HG03108 (cell line): ENCODE results near the gene PANX2.
"Not testable (repeated sequence)": the region's sequence is repeated elsewhere in the genome, so short reads cannot be mapped to it uniquely, and the experiment has no call there.

ENCODE experiments used
- ATAC-seq: cut with Tn5 transposase; IDR thresholded peaks from one replicate; pipeline ENCODE4 v1.9.1; 2021; ENCODE audit warnings: moderate library complexity; ENCODE audit not compliant: unreplicated experiment

PANX2 gene

DNA sequence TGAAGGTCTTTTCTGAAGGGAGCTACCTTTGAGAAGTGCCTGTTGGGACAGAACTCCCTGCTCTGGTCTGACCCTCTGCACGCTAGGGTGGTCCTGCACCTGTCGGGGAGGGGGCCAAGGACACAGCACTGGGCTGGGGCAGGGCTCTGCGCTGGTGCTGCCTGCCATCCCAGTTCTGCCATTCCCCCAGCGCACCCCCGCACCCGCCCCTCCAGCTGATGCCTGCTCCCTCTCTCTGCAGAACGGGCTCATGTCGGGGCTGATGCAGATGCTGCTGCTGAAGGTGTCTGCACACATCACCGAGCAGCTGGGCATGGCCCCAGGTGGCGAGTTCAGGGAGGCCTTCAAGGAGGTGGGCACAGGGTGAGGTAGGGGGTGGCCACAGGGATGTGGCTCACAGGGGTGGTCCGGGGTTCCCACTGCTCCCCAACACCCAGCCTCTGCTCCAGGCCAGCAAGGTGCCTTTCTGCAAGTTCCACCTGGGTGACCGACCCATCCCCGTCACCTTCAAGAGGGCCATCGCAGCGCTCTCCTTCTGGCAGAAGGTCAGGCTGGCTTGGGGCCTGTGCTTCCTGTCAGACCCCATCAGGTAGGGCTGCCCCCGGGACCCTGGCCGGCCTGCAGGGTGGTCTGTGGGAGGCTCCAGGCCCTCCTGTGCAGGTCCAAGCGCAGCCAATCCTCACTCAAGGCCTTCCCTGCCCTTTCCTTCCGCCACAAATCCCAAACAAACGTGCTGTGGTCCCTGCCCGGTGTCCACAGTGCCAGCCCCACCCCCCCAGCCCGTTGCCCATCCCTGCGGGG is 26.7 kb downstream of the PANX2 start:
- ATAC-seq = no peak

DNA sequence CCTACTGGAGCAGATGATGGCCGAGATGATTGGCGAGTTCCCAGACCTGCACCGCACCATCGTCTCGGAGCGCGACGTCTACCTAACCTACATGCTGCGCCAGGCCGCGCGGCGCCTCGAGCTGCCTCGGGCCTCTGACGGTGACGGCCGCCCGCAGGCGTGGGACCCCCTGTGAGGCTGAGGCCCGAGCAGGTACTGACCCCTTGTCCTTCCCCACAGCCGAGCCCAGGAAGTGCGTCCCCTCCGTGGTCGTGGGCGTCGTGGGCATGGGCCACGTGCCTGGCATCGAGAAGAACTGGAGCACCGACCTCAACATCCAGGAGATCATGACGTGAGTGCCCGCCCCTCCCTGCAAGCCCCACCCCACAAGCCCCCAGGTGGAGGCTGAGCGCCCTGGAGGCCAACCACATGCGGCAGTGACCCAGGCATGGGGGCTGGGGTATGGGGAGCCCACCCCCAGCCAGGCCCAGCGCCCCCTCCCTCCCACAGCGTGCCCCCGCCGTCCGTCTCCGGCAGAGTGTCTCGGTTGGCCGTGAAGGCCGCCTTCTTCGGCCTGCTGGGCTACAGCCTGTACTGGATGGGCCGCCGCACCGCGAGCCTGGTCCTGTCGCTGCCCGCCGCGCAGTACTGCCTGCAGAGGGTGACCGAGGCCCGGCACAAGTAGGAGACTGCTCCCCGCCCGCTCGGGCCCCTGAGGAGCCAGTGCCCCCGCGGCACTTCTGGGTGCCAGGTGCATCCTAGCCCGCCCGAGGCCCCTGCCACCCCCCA is 27.5 kb downstream of the PANX2 start:
- no peak for ATAC-seq

DNA sequence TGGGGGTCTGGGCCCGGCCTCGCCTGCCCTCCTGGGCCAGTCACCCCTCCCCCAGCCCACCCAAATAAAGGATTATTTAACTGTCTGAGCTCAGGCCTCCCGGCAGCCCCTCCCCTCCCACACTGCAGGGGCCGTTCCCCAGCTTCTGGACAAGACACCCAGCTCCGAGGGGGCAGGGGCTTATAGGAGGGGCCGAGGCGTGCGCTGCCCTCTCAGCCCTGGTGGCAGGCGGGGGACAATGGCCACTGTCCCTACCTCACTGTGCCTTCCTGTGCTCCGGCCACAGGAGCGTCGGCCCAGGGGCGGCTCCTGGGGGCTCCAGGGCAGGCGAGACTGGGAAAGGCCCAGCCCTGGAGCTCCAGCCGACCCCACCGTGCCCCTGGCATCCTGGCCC is 28.1 kb downstream of the PANX2 start:
- ATAC-seq = no peak

DNA sequence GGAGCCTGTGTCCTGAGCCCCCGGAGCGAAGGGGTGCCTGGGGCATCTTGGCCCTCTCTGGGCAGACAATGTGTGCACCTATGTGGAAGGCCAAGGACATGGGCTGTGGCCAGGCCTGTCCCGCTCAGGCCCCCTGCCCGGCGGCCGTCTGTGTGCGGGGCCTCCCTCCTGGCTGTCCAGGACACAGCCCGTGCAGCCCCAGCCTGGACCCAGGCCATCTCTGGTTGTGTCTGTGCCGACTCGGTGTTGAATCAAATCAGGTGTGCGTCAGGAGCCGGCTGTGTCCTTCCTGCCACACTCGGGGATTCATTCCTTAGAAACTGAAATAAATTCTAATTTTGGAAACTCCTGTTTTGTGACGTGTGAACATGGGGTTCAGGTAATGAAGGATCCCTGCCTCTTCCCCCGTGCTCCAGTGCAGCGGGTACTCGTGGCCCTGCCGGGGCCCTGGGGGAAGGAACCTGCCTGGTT is 28.8 kb downstream of the PANX2 start:
- no peak for ATAC-seq

DNA sequence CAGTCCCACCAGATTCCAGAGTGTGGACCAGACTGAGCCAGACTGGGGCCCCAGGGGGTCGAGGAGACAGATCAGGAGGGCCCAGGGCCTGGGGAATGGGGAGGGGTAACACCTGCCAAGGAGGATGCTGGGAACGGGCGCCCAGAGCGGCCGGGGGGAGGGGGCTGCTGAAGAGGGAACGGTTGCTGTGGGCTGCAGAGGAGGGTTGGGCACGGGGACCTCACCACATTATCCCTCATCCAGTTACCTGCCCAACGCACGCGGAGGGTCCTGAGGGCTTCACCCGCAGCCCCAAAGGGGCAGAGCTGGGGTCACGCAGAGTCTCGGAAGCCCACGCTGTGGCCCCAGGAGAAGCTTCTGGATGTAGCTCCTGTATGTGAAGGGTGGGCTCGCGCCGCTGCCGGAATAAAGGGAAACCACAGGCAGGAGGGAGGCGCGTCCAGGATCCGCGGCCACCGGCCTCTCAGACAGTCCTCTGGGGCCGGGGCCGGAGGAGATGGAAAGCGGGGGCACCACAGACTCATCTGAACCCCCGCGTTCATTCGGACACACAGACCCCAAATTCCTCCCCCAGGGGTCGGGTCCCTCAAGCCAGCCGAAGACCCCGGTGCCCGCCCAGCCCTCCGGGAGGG is 29.4 kb downstream of the PANX2 start:
- no peak for ATAC-seq

DNA sequence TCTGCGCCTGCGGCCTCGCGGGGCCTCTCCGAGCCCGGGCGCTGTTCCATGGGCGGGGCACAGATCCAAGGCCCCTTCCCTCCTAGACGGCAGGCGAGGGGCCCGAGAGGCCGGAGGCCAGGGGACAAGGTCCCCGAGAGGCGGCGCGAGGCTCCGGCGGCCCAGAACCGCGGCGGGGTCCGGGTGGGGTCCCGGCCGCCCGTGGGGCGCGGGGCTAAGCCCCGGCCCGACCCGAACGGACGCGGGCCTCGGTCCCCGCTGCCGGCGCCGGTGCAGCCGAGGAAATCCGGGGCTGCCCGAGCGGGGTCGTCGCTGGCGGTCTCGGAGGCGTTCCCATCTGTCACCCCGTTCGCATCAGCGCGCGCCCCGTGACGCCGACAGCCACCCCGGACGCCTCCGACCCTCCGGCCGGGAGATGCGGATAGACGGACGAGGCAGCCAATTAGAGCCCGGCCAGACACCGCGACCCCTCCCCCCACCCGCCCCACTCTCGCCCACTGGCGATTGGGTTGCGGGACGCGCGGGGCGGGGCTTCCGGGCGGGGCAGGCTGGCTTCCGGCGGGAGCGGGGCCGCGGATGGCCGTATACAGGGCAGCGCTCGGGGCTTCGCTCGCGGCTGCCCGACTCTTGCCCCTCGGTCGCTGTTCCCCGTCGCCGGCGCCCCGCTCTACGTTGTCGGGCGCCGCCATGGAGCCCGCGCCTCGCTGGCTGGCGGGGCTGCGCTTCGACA is 30.1 kb downstream of the PANX2 start, which contains the start of gene SELENOO:
Gene SELENOO (plus strand): TSS at position 551 of the 730 bp plus-strand sequence. CDS start 26 bp downstream, at position 577.
- peak; percentile 63 for ATAC-seq

DNA sequence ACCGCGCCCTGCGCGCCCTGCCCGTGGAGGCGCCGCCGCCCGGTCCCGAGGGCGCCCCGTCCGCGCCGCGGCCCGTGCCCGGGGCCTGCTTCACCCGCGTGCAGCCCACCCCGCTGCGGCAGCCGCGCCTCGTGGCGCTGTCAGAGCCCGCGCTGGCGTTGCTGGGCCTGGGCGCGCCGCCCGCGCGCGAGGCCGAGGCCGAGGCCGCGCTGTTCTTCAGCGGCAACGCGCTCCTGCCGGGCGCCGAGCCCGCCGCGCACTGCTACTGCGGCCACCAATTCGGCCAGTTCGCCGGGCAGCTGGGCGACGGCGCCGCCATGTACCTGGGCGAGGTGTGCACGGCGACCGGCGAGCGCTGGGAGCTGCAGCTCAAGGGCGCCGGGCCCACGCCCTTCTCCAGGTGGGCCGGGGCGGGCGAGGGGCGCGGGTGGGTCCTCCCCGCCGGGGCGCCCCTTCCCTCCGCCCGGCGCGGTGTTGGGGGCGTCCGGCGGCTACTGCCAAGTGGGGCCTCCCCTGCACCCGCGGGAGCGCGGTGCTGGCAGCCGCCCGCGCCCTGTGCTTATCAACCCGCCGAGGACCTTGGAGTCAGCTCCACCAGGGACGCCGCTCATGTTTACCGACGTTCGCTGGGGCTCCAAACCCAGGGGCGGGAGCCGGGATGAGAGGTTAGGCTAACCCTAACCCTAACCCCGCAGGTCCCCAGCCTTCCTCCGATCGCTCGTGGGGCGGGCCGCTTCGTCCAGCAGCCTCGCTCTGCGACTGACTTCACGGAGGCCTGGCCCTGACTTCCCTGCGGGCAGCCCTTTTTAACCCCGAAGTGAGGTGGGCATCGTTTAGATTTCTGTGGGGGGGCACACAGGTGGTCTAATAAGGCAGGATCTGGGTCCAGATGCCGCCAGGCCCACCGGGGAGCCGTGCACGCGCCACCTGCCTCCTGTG is 30.9 kb downstream of the PANX2 start:
- ATAC-seq = peak; percentile 7

DNA sequence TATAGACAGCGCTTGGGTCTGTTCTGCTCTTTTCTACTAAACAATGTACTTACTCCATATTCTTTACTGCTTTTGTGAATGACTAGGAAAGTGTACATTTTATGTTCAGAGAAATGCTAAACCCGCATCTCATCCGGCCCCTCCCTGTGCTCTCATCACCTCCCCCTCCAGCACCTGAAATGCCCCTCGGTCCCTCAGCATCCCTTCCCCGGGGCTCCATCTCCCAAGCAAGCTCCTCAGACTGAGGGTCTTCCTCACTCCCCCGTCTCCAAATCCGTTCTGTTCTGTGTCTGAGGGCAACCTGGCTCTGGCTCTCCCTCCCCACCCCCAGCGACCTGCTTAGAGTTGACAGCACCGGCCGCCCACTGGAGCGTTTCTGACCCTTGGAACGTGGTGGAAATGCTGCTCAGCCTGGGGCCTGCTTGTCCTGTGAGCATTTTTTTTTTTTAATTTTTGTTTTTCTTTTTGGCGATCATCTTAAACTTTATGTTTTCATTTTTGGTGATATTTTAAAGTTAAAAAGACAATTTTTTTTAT is 31.7 kb downstream of the PANX2 start:
- no peak for ATAC-seq

DNA sequence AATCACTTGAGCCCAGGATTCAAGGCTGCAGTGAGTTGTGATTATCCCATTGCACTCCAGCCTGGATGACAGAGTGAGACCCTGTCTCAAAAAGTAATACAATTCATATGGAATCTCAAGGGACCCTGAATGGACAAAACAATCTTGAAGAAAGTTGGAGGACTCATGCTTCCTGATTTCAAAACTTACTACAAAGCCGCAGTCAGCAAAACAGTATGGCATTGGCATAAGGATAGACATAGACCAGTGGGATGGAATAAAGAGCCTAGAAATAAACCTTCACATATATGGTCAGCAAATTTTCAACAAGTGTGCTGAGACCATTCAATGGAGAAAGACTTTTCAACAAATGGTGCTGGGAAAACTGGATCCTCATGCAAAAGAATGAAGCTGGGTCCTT is 32.8 kb downstream of the PANX2 start:
- ATAC-seq = no peak

DNA sequence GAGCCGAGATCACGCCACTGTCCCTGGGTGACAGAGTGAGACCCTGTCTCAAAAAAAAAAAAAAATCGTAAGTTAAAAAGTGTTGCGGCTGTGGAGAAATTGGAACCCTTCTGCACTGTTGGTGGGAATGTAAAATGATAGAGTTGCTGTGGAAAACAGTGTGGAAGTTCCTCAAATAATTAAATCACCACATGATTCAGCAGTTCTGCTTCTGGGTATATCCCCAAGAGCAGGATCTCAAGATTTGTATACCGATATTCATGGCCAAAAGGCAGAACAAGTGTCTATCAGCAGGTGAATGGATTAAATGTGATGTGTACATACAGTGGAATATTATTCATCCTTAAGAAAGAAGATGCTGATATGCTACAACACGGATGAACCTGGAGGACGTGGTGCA is 34.0 kb downstream of the PANX2 start:
- no peak for ATAC-seq

DNA sequence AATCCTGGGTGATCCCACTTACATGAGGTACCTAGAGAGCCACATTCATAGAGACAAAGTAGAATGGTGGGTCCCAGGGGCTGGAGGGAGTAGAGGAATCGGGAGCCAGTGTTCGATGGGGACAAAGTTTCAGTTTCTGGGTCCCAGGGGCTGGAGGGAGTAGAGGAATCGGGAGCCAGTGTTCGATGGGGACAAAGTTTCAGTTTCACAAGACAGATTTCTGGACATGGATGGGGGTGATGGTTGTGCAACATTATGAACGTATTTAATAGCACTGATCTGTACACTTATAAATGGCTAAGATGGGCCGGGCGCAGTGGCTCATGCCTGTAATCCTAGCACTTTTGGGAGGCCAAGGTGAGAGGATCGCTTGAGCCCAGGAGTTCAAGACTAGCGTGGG is 34.5 kb downstream of the PANX2 start:
- ATAC-seq = not testable (repeated sequence)

DNA sequence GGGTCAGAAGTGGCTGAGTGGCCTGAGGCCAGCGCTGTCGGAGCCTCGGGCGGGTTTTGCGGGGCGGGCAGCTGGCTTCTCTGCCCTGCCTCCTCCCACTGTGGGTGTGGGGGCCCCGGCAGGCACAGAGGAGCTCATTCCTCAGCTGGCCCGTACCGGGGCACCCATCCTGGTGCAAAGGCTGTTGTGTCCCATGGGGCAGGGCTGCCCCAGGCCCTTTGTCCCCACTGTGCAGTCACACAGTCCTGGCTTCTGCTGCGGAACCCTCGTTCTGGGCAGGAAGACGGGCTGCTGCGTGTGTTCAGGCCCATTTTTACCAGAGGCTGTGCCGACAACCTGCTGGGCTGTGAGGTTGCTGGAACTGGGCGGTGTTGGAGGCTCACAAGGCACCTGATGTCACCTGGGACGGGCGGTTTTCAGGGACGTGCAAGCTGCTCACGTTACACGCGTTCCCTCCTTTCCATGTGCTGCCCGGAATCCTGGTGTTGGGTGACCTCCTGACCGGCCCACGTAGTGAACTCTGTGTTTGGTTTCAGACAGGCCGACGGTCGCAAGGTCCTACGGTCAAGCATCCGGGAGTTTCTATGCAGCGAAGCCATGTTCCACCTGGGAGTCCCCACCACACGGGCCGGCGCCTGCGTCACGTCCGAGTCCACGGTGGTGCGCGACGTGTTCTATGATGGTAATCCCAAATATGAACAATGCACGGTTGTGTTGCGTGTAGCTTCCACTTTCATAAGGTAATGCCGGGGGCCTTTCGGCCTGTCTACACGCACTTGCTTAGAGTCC is 35.4 kb downstream of the PANX2 start:
- ATAC-seq = no peak

DNA sequence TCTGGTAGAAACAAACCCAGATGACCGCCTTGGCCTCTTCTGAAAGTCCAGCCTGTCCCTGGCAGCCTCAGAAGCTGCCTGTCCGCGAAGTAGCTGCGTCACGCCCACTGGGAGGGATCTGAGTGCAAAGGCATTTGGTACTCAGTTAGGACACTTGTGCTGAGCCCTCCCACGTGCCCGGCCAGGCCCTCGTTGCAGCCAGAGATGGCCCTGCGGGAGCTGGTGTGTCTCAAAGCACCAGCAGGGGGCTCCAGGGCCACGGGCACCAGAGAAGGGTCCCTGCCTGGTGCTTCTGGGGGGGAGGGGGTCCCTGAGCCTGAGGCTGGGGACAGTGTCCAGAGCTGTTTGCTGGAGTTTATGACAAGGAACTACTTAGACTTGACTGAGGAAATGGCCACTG is 36.1 kb downstream of the PANX2 start:
- no peak for ATAC-seq

DNA sequence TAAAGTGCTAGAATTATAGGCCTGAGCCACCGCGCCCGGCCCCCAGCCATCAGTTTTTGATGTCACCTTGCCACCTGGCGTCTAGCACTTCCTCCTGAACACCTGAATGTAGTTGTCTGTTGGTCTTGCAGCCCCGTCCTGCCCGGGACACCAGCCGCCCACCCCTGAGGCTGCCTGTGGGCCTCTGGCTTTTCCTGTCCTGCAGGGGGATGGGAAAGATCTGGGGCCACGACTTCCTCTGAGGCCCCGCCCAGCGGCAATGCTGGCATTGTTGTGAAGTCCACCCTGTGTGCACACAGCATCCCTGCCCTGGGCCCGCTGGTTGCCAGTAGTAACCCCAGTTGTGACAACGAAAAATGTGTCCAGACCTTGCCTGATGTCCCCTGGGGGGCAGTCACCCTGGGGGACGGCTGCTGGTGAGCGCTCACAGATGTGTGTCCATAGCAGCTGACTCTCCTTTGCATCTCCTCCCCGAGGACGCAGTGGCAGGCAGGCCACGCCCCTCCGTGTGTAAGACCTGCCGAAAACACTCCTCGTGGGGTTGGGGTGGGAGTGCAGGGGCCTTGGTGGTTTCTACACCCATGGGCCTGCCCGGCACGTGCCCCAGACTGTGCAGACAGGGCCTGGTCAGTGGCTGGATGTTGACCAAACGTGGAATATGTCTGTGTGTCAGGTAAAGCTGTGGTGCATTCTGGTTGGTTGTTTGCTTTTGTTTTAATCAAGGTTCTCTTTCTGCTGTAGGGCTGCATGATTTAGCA is 37.0 kb downstream of the PANX2 start:
- ATAC-seq = no peak

DNA sequence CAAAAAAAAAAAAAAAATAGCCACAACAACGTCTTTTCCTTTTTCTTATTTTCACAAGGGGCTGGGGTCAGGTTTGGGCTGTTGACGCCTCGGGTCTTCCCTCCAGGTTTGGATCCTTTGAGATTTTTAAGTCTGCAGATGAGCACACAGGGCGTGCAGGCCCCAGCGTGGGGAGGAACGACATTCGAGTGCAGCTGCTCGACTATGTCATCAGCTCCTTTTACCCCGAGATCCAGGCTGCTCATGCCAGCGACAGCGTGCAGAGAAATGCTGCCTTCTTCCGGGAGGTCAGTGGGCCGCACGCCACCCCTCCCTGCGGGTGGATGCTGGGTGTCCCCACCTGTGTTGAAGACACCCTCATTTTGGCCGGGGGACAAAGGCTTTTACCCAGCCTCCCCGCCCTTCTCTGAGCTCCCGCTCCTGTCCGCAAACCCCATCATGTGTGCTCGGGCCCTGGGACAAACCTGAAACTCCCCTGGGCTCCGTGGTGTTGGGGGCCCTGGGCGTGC is 38.0 kb downstream of the PANX2 start:
- ATAC-seq = no peak

DNA sequence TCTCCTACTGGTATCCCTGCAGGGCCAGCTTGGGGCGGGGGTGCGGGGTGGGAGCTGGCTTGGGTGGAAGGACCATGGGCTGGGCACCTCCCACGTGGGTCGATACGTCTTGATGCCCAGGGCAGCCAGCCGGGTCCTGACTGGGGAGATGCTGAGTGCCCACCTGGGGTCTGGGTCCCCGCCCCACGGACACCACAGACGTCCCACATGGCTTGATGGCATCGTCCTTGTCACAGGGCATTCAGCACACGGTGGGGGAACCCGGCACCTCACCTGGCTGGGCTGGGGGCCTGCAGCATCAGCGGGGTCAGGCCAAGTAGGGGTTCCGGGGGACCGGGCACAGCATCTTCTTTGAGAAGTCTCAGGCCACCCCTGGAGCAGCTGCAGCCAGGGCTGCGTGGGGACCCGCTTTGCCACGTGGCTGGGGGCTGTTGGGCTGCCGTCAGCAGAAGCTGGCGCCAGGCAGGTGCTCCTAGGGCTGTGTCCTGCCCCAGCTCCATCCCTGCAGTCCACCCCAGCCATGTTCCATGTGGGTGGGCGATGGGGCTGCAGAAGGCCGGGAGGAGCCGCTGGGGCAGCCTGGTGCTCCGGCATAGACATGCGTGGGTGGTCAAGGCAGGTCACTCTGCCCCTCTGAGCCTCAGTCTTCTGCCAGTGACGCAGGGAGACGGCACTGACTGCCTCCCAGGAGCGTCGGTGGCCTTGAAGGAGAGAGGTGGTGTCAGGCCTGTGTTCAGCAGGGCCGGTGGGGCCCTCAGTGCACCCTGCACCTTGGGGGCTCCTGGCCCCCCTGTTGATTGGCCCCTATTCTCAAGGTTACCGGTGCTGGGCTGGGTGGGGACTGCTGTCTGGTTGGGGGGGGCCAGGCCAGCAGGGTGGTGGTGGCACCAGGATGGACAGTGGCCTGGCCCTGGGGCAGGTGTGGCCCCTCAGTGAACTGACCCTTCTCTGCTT is 38.7 kb downstream of the PANX2 start:
- no peak for ATAC-seq

DNA sequence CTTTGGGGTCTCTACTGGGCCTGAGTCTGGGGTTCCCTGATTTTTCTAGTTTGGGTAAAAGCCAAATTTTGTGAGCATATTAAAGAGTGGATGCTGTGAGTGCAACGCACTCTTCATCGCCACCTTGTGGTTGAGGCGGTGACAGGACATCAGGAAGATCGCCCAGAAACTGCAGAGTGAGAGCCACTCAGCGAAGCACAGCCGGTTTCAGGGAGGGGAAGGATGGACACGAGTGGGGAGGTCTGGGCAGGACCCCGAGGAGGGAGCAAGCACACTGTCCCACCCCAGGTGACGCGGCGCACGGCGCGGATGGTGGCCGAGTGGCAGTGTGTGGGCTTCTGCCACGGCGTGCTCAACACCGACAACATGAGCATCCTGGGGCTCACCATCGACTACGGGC is 39.4 kb downstream of the PANX2 start:
- ATAC-seq = no peak
